Activated effector memory CD4-positive, alpha-beta T cell treated with Interleukin-2 at 50 U/mL for 16 hours (primary cell): Measurements from ENCODE around the gene POLR2E.
A peak's percentile ranks its signal among the peaks of the same experiment; 100 is the strongest.
"Not testable (repeated sequence)": the region's sequence is repeated elsewhere in the genome, so short reads cannot be mapped to it uniquely, and the experiment has no call there.

Experiments used
- DNase-seq: peaks from one replicate; pipeline ENCODE4 v3.0.0-alpha.2; 2020

Gene POLR2E

GRCh38 chr19:1094978-1095701, at the start of gene POLR2E:
TSS of gene POLR2E (minus strand) at chr19:1095375. CDS start at chr19:1095315, 60 bp downstream.
- peak; percentile 97 for DNase-seq

GRCh38 chr19:1144741-1145140, 49.6 kb upstream of the POLR2E start:
- no peak for DNase-seq

GRCh38 chr19:1143828-1144399, 48.7 kb upstream of the POLR2E start:
- DNase-seq = no peak

GRCh38 chr19:1141944-1142343, 46.8 kb upstream of the POLR2E start:
- no peak for DNase-seq

GRCh38 chr19:1140272-1141027, 45.3 kb upstream of the POLR2E start:
- DNase-seq = no peak

- no peak for DNase-seq
Measured at GRCh38 chr19:1139126-1139525, 44.0 kb upstream of the POLR2E start.

GRCh38 chr19:1138121-1138520, 42.9 kb upstream of the POLR2E start:
- no peak for DNase-seq

GRCh38 chr19:1136621-1137317, 41.6 kb upstream of the POLR2E start:
- no peak for DNase-seq

GRCh38 chr19:1136201-1136600, 41.0 kb upstream of the POLR2E start:
- DNase-seq = no peak

- DNase-seq = no peak
Measured at GRCh38 chr19:1135454-1135853, 40.3 kb upstream of the POLR2E start.

- no peak for DNase-seq
Measured at GRCh38 chr19:1134431-1134830, 39.3 kb upstream of the POLR2E start.

- DNase-seq = peak; percentile 75
Measured at GRCh38 chr19:1133471-1133929, 38.3 kb upstream of the POLR2E start.

- no peak for DNase-seq
Measured at GRCh38 chr19:1132552-1133383, 37.6 kb upstream of the POLR2E start.

- DNase-seq = peak; percentile 76
Measured at GRCh38 chr19:1131718-1132551, 36.8 kb upstream of the POLR2E start.

GRCh38 chr19:1130771-1131717, 35.9 kb upstream of the POLR2E start:
- DNase-seq = peak; percentile 46

GRCh38 chr19:1129535-1129934, 34.4 kb upstream of the POLR2E start:
- DNase-seq = no peak

- DNase-seq = not testable (repeated sequence)
Measured at GRCh38 chr19:1129084-1129483, 33.9 kb upstream of the POLR2E start.

- DNase-seq = no peak
Measured at GRCh38 chr19:1128106-1128505, 32.9 kb upstream of the POLR2E start.

GRCh38 chr19:1126984-1127760, 32.0 kb upstream of the POLR2E start:
- DNase-seq = no peak
